ENCODE results near the gene KRTAP4-4.
"Not testable (repeated sequence)": the region's sequence is repeated elsewhere in the genome, so short reads cannot be mapped to it uniquely, and the experiment has no call there.

The KRTAP4-4 gene

DNA sequence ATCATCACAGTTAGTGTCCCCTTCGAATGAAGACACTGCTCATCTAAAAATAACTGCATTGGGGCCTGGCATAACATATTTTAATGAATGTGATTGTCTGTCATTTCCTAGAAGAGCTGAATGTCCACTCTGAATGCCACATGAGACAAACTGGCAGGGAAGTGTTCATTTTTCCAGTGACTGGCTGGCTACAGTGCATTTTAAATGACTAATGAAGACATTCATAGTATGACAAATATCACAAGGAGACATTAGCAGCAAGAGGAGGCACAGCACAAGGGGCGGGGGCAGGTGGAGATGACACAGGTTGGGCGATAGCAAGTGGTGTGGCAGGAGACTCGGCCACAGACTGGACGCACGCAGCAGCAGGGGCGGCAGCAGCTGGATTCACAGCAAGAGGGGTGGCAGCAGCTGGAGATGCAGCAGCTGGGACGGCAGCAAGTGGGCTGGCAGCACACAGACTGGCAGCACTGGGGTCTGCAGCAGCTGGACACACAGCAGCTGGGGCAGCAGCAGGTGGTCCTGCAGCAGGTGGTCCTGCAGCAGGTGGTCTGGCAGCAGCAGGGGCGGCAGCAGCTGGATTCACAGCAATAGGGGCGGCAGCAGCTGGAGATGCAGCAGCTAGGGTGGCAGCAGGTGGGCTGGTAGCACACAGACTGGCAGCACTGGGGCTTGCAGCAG is 11.4 kb downstream of the KRTAP4-4 start:
- DNase-seq (ENCODE audit: low read depth): not testable (repeated sequence)

DNA sequence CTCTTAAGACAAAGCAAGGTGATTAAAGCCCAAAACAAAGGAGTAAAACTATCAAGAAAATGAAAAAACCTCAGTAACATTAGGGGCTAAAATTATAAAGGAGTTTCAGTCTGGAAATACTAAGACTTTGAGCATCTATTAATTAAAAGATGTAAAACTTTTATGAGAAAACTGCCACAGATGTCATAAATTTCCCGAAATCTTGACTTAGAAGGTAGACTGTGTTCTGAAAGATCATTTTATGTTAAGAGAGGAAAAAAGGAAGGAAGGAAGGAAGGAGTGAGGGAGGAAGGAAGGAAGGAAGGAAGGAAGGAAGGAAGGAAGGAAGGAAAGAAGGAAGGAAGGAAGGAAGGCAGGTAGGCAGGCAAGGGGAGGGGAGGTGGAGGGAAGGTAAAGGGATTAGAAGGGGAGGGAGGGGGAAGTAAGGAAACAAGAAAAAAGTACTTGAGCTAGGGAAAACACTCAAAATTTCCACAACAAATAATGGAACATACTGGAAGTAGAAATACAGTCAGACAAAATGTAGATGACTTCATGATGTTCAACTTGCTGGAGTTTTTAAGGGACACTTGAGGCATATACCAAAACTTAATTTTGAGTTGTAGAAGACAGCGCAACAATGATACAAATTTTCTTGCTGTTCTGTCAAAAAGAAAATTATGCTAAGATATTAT is 12.9 kb downstream of the KRTAP4-4 start:
- no peak for DNase-seq (ENCODE audit: low read depth)

DNA sequence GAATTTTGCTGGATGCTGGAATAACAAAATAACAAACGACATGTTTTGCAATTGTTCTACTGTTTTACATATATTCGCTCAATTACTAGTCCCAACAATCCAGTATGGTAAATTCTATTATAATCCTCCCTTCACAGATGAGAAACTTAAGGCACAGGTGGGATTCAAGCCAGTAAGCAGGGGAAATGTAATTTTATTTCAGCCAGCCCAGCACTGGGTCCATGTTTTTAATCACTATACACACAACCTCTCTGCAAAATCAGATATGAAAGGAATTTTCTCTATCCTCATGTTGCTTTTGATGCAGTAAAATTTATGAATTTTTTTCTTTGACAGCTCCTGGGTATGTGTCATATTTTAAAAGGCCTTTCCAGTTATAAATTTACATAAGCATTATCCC is 15.3 kb downstream of the KRTAP4-4 start:
- DNase-seq (ENCODE audit: low read depth): no peak

DNA sequence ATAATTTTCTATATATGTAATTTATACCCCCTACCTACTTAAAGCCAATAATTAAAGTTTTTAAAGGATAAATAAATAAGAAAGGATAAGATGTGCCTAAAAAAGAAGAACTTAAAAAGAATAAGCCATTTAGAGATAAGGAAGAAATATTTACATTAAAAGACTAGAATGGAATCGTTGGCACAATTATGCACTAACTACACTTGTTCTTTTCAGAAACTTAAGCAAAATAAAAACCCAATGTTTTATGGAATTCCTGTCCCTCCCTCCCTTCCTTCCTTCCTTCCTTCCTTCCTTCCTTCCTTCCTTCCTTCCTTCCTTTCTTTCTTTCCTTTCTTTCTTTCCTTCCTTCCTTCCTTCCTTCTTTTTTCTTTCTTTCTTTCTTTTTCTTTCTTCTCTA is 15.7 kb downstream of the KRTAP4-4 start:
- DNase-seq (ENCODE audit: low read depth): no peak

DNA sequence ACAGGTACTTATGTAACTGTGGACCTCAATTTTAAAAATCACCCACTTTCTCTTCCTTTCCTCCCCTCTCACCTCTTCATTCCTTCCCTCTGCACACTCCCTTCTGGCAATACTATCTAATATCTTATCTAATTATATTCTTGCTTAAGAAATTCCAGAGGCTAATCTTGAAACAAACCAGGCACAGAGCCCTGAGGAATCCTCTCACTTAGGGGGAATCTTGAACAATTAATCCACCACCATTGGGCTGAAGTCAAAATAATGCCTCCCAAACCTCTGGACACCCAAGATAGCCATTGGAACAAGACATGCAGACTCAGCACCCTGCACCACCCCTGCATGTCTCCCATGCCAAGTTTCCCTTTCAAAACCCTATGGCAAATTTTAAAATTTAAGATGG is 19.2 kb downstream of the KRTAP4-4 start:
- no peak for DNase-seq (ENCODE audit: low read depth)

DNA sequence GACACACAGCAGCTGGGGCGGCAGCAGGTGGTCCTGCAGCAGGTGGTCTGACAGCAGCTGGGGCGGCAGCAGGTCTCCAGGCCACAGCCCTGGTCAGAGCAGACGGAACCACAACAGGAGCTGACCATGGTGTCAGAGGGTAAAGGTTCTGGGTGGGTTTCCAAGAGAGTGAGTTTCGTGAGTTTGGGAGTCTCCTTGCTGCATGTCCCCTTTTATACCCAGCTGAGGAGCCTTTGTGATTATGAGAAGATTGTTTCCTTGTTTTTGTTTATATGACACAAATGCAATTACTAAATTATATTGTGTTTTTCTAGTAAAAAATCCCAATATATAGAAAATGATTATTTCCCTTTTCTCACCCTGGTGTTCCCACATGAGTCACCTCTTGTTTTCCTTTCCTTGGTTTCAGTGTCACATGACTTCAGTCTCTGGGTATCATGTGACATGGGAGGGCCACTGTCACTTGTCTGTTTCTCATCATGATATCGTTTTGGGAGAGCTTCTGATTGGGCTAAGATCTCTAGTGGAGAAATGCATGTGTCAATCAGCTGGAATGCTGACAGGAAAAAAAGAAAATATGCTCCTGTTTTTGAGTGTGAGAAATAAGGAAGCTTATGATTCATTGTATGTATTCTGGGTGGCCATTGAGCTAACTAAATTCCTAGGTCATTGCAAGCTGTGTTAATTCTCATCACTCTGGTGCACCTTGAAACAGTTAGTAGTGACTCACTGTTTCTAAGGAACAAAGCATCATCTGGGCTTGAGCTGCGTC is 20.0 kb downstream of the KRTAP4-4 start, which contains the start of gene KRTAP4-6:
Gene KRTAP4-6, minus strand, starts transcription at position 185 of the 772 bp plus-strand sequence. Its CDS starts 57 bp downstream, at position 128.
- peak; percentile 10 for DNase-seq (ENCODE audit: low read depth)

DNA sequence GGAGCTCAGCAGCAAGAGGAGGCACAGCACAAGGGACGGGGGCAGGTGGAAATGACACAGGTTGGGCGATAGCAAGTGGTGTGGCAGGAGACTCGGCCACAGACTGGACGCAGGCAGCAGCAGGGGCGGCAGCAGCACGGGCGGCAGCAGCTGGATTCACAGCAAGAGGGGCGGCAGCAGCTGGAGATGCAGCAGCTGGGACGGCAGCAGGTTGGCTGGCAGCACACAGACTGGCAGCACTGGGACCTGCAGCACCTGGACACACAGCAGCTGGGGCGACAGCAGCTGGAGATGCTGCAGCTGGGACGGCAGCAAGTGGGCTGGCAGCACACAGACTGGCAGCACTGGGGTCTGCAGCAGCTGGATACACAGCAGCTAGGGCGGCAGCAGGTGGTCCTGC is 20.7 kb downstream of the KRTAP4-4 start:
- DNase-seq (ENCODE audit: low read depth): not testable (repeated sequence)

DNA sequence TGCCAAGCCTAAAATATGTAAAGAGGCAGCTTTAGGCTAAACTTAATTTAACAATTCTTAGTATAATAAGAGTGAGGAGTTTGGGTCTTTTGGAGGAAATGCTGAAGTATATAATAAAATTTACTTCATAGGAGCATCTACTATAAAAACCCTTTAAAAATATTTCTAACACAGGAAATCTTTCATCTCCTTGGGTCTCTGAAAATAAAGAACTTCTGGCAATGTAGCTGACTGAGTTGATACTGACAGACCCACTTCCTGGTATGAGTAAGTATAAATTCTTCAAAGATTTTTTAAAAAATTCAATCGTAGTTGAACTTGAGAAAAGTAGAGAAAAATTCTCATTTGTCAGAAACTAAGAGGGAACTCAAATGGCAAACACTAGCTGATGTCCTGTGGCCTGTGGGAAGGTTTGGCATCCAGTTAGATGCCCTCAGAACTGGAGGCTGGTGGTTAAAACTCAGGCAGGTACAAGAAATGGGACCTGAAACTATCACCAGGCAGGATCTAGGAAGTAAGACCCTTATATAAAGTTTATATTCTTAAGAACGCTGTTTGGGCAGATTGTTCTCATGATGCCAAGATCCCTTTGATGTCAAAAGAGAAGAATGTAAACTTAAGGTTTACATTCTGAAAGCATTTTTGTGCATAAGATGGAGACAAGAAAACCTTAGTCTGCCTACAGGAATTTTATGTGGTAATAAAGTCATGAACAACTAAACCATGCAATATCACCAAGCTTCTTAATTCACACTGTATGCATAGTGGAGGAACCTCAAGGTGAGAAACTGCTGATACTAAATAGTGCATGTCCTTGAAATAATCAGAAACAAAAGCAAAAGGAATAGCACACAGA is 26.4 kb downstream of the KRTAP4-4 start:
- DNase-seq (ENCODE audit: low read depth): no peak

DNA sequence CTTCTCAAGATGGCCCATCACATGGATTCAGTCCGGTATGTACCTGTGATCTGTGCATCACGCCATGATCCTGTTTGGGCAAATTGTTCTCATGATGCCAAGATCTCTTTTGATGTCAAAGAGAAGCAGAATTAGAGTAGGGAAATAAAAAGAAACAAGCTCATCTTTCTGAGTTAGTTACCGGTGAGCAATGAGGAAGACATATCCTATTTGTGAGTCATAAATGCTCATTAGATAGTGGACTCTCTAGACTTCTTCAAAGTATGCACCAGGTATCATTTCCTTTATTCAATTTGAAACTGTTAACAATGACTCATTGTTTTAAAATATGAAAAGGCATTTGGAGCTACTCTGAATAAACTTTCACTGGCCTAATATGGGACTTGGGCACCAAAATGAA is 28.6 kb downstream of the KRTAP4-4 start:
- DNase-seq (ENCODE audit: low read depth): no peak

DNA sequence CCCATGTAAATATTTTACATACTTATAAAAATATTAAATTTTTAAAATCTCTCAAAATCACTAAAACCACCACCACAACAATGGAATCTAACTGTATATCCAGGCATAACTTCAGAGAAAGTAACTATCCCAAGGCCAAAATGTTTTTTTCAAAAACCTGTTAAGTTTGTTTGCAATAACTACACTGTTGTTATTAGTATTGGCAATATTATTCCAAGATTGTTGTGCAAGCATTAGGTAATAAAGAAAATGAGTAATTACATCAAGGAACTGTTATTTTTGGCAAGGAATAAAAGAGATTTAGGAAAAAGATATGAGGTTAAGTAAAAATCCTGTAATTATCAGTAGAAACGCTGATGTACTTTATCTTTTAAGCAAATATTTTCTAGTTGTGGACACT is 33.2 kb downstream of the KRTAP4-4 start:
- DNase-seq (ENCODE audit: low read depth): no peak

DNA sequence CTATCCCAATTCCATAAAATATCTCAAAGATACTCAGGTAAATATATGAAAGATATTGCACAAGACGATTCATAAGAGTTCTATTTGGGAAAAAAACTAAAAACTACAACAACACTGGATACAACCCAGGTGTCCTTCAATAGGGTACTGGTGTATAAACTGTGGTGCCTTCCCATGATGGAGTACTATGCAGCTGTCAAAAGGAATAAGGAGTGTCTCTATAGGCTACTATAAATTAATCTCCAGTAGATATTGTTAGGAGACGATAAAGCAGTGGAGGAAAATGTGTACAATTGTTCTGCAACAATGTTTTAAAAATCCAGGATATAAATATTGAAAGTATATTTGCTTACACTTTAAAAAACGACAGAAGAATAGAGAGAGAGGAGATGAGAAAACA is 34.1 kb downstream of the KRTAP4-4 start:
- no peak for DNase-seq (ENCODE audit: low read depth)

DNA sequence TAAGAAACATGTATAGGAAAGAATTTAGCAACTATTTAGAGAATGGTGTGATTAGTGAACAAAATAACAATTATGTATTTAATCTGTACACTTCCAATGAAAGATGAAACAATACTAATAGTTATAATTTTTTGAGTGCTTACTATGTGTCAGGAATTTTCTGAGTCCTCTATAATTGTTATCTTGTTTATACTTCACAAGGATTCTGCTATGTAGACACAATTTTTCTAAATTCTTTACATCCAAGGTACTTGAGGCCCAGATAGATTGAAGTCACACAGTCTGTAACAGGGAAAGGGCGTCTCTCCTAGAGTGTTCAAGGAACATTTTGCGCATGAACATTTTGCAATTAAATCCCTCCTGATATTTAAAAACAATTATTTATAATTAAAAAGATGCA is 35.5 kb downstream of the KRTAP4-4 start:
- no peak for DNase-seq (ENCODE audit: low read depth)

DNA sequence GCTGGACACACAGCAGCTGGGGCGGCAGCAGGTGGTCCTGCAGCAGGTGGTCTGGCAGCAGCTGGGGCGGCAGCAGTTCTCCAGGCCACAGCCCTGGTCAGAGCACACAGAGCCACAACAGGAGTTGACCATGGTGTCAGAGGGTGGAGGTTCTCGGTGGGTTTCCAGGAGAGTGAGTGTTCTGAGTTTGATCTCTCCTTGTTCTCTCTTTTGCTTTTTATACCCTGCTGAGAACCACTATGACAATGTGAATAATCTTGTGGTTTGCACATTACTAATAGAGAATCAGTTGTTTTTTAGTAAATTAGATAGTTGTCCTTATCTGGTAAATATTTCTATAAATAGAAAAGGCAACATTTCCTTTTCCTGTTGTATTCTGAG is 36.6 kb downstream of the KRTAP4-4 start, which contains the start of gene KRTAP4-12:
Gene KRTAP4-12, minus strand, starts transcription at position 192 of the 381 bp plus-strand sequence. Its CDS starts 60 bp downstream, at position 132.
- DNase-seq (ENCODE audit: low read depth): not testable (repeated sequence)

DNA sequence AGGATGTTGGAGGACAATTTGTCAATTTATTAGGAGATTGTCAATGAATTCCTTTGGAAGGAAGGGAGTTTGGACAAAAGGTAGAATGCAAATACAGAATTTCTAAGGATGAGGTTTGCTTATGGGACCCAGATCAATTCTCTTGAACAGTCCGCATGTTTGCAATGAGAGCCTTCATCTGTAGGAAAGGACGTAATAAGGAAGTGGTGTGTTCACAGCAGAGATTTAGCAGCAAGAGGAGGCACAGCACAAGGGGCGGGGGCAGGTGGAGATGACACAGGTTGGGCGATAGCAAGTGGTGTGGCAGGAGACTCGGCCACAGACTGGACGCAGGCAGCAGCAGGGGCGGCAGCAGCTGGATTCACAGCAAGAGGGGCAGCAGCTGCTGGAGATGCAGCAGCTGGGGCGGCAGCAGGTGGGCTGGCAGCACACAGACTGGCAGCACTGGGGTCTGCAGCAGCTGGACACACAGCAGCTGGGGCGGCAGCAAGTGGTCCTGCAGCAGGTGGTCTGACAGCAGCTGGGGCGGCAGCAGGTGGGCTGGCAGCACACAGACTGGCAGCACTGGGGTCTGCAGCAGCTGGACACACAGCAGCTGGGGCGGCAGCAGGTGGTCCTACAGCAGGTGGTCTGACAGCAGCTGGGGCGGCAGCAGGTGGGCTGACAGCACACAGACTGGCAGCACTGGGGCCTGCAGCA is 37.1 kb downstream of the KRTAP4-4 start:
- DNase-seq (ENCODE audit: low read depth): not testable (repeated sequence)

DNA sequence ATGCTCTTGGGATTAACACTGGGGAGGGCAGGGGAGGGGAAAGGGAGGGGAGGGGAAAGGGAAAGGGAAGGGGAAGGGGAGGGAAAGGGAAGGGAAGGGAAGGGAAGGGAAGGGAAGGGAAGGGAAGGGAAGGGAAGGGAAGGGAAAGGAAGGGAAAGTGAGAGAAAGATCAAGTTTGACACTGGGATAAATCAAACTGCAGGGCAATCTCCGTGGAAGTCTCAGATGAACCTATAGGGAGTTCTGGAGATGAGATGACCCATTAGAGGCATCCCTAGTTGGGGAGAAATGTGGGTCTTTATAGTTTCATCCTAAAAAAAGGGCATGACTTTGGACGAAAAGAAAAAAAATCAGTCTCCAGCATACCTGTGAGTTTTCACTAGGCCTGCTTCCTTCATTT is 38.8 kb downstream of the KRTAP4-4 start:
- DNase-seq (ENCODE audit: low read depth): no peak

DNA sequence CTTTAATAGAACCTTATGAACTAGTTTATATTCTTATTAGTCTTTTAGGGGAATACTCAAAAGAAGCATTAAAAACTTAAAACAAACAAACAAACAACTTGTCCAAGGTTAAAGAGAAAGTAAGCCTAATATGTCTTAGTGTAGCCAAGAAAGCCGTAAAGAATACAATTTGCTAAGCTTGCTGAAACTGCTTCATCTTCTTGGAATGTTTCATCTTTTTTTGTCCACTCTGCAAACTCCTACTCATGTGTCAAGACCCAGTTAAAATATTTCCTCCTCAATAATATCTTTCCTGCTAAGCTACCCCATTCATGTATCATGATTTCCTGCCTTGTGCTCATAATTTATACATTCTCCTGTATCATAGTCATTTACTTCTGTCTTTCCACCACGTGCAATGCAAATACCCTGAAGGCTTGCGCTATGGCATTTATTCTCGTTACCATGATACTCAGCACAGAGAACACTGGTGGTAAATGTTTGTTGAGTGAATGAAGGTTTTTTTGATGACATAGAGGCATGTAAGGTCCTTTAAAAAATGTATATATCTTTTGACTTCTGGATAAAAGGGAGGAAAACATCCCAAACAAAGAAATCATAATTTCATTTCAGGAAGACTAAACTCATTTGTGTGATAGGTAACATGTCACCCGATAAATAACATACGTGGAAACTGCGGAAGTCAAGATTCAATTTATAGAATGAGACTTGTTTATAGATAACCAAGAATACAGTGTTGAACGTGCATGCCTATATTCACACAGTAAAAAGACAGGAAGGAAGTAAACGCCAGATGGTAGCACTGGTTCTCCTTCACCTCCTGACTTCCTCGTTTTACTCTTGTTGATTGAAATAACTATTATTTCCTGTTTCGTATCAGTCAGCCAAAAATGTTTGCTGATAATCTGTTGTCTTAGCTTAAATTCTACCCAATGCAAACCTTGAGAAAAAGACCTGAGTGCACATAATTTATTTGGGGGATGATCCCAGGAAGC is 40.6 kb downstream of the KRTAP4-4 start:
- DNase-seq (ENCODE audit: low read depth): not testable (repeated sequence)

DNA sequence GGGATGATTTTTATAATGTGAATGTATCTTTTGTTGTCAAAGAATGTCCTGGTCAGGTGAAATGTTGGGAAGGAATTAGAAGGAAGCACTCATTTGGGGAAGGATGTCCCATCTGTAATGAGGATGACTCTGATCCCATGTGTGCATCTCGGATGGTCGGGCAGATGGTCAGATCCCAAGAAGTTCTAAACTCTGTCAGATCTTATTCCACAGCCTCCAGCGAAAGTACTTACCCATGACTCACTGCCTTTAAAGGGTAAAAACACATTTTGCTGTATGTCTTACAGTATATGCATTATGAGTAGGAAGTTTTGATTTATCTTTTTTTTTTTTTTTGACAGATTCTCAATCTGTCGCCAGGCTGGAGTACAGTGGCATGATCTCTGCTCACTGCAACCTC is 41.8 kb downstream of the KRTAP4-4 start:
- DNase-seq (ENCODE audit: low read depth): no peak

DNA sequence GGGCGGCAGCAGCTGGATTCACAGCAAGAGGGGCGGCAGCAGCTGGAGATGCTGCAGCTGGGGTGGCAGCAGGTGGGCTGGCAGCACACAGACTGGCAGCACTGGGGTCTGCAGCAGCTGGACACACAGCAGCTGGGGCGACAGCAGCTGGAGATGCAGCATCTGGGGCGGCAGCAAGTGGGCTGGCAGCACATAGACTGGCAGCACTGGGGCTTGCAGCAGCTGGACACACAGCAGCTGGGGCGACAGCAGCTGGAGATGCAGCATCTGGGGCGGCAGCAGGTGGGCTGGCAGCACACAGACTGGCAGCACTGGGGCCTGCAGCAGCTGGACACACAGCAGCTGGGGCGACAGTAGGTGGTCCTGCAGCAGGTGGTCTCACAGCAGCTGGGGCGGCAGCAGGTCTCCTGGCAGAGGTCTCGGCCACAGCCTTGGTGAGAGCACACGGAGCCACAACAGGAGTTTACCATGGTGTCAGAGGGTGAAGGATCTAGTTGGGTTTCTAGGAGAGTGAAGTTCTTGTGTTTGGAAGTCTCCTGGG is 42.6 kb downstream of the KRTAP4-4 start, which contains the start of gene KRTAP4-11:
Gene KRTAP4-11, minus strand, starts transcription at position 528 of the 541 bp plus-strand sequence. Its CDS starts 58 bp downstream, at position 470.
- DNase-seq (ENCODE audit: low read depth): not testable (repeated sequence)

DNA sequence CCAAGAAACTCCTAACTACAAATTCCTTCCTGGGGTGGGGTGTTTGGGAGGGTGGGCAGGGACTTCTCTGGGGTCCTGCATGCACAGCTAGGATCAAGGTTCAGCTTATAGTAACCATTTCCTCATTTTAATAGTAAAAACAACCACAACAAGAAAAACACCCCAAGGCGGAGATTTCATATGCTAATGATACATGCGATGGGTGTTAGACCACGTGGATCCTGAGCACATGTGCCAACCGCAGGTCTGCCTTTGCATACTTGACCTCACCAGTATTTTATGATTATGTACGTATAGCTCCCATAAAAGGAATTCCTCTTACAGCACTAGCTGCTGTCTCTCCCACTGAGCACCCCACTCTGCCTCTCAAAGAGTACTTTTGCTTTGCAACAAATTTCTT is 44.3 kb downstream of the KRTAP4-4 start:
- DNase-seq (ENCODE audit: low read depth): no peak
